HepG2 (cell line): ENCODE data around the gene DHRS12. TPM values are rescaled to one million over a fixed set of nuclear protein-coding genes. Genes with fewer than 3 reads are reported as not detected.
A peak's percentile ranks its signal among the peaks of the same experiment; 100 is the strongest.

Source experiments
- AKAP8 ChIP-seq: sonication (generic); formaldehyde crosslinking; IDR thresholded peaks from 2 replicates; pipeline ENCODE4 v1.5.1; 2020; ENCODE audit warnings: mild to moderate bottlenecking, missing genetic modification reagents
- ETV5 ChIP-seq: IDR thresholded peaks from 2 replicates; pipeline ENCODE4 v1.6.1; 2018; ENCODE audit warnings: missing biosample characterization, missing genetic modification reagents, inconsistent platforms, borderline replicate concordance
- GMEB2 ChIP-seq: IDR thresholded peaks from 2 replicates; pipeline ENCODE4 v1.6.1; 2016; ENCODE audit warnings: missing biosample characterization, missing genetic modification reagents, low read depth
- KLF6 ChIP-seq: IDR thresholded peaks from 2 replicates; pipeline ENCODE4 v1.8.0; 2016; ENCODE audit warnings: missing biosample characterization, missing genetic modification reagents
- NAIF1 ChIP-seq: sonication (generic); formaldehyde crosslinking; IDR thresholded peaks from 2 replicates; pipeline ENCODE4 v1.5.0; 2020; ENCODE audit warnings: mild to moderate bottlenecking, missing genetic modification reagents, borderline replicate concordance
- NFAT5 ChIP-seq: sonication (generic); formaldehyde crosslinking; IDR thresholded peaks from 2 replicates; pipeline ENCODE4 v1.4.0; 2020; ENCODE audit warnings: missing genetic modification reagents
- NRL ChIP-seq: sonication (generic); formaldehyde crosslinking; IDR thresholded peaks from 2 replicates; pipeline ENCODE4 v1.5.0; 2020; ENCODE audit warnings: missing genetic modification reagents, mild to moderate bottlenecking, moderate library complexity, borderline replicate concordance
- RARA ChIP-seq: IDR thresholded peaks from 2 replicates; pipeline ENCODE4 v1.6.1; 2016; ENCODE audit warnings: missing genetic modification reagents, missing compliant biosample characterization
- SNAPC5 ChIP-seq: sonication (generic); formaldehyde crosslinking; IDR thresholded peaks from 2 replicates; pipeline ENCODE4 v1.8.1; 2023; ENCODE audit warnings: mild to moderate bottlenecking, missing genetic modification reagents, borderline replicate concordance
- STAT6 ChIP-seq: sonication (generic); formaldehyde crosslinking; IDR thresholded peaks from 2 replicates; pipeline ENCODE4 v1.4.0; 2020; ENCODE audit warnings: missing genetic modification reagents, mild to moderate bottlenecking, borderline replicate concordance
- TEAD2 ChIP-seq: sonication (generic); formaldehyde crosslinking; IDR thresholded peaks from 2 replicates; pipeline ENCODE4 v1.9.0; 2021; ENCODE audit warnings: missing genetic modification reagents
- YEATS2 ChIP-seq: sonication (generic); formaldehyde crosslinking; IDR thresholded peaks from 2 replicates; pipeline ENCODE4 v1.4.0; 2020; ENCODE audit warnings: missing genetic modification reagents, borderline replicate concordance
- ZNF331 ChIP-seq: sonication (generic); formaldehyde crosslinking; IDR thresholded peaks from 2 replicates; pipeline ENCODE4 v1.4.0; 2020; ENCODE audit warnings: missing genetic modification reagents
- ZNF354B ChIP-seq: sonication (generic); formaldehyde crosslinking; IDR thresholded peaks from 2 replicates; pipeline ENCODE4 v1.8.0; 2022; ENCODE audit warnings: mild to moderate bottlenecking, missing genetic modification reagents
- ZNF691 ChIP-seq: sonication (generic); formaldehyde crosslinking; IDR thresholded peaks from 2 replicates; pipeline ENCODE4 v1.4.0; 2020; ENCODE audit warnings: missing genetic modification reagents, low read depth, mild to moderate bottlenecking, borderline replicate concordance
- ZNF709 ChIP-seq: sonication (generic); formaldehyde crosslinking; IDR thresholded peaks from 2 replicates; pipeline ENCODE4 v1.5.0; 2020; ENCODE audit warnings: mild to moderate bottlenecking, missing genetic modification reagents
- ZNF782 ChIP-seq: sonication (generic); formaldehyde crosslinking; IDR thresholded peaks from 2 replicates; pipeline ENCODE4 v1.4.0; 2020; ENCODE audit warnings: missing genetic modification reagents, mild to moderate bottlenecking, borderline replicate concordance
- polyA plus RNA-seq, 8 experiments: library from polyadenylated mRNA; depleted of rRNA in 3 of 8; stranded (reverse) in 7 of 8; unstranded in 1 of 8; fragments of >200 nt; fragmentation: Illumina TruSeq in 4 of 8; extraction: Trizol in 4 of 8; gene quantifications; 2 replicates each; pipeline versions ENCODE4 v1.2.1 to v1.2.3, GENCODE V29; 2011 to 2016; ENCODE audit warnings: low read depth in 4 of 8, missing spikeins in 1 of 8, mixed read lengths in 1 of 8; ENCODE audit not compliant: insufficient read depth in 1 of 8
- total RNA-seq, 5 experiments: library from RNA; depleted of rRNA; stranded (reverse); fragments of >200 nt; fragmentation: Illumina TruSeq; extraction: Trizol; gene quantifications; 2 replicates each; pipeline ENCODE4 v1.2.3, GENCODE V29; 2016; ENCODE audit warnings: low read depth in 1 of 5

The DHRS12 gene
- total and polyA plus RNA-seq, 2 of the 13 experiments (the other 11 are each of a cell fraction or from before 2014, with no cell fraction given) = 7.2 to 8.4 TPM

- no peak for TF ChIP-seq STAT6
- TF ChIP-seq KLF6 (CRISPR knock-in tag) = 0 out of 2 replicates have a peak, but pooled peaks have one; percentile 28
- TF ChIP-seq AKAP8 (CRISPR knock-in tag) = 0 out of 2 replicates have a peak, but pooled peaks have one; percentile 63
- TF ChIP-seq ZNF331 (CRISPR knock-in tag) = peak; percentile 25; the same call in 1 of the 2 replicates
- TF ChIP-seq NFAT5 (CRISPR knock-in tag) = no peak
- no peak for TF ChIP-seq ZNF354B (CRISPR knock-in tag)
- TF ChIP-seq ZNF691 (CRISPR knock-in tag) = 0 out of 2 replicates have a peak, but pooled peaks have one; percentile 31
- peak; percentile 51; the same call in 1 of the 2 replicates for TF ChIP-seq RARA
- TF ChIP-seq NAIF1 (CRISPR knock-in tag) = peak; percentile 41; the same call in 1 of the 2 replicates
- TF ChIP-seq YEATS2 = peak; percentile 39; the same call in 1 of the 2 replicates
- peak; percentile 88 for TF ChIP-seq ETV5 (CRISPR knock-in tag)
- peak; percentile 43; the same call in 1 of the 2 replicates for TF ChIP-seq NRL
- TF ChIP-seq ZNF709 = peak; percentile 65
- no peak for TF ChIP-seq GMEB2 (CRISPR knock-in tag)
- no peak for TF ChIP-seq SNAPC5 (CRISPR knock-in tag)
- peak; percentile 48; the same call in 1 of the 2 replicates for TF ChIP-seq ZNF782 (CRISPR knock-in tag)
- no peak for TF ChIP-seq TEAD2 (CRISPR knock-in tag)
These were observed at the start of gene DHRS12 (continued) for GRCh38 chr13:51803422-51804294.
